ENCODE data around the gene ADAMTS8.

Gene ADAMTS8

DNA sequence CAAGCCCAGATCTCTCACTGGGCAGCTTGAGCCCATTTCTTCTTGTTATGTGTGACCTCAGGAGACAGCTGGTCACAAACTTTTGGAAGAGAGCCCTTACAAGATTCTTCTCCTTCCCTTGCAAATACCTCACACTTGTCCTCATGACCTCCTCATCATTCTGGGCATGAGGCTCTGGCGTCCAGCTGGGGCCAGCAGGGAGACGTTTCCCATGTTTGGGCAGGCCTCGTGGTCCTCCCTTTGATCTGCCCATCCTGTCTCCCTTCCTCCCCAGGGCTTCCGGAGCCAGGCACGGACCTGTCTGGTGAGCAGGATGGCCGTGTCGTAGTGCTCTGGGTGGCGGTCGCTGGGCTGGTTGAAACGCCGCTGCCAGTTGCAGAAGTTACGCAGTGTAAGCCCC is 9.7 kb downstream of the ADAMTS8 start:
- no peak for DNase-seq (ENCODE audit: low spot score)

DNA sequence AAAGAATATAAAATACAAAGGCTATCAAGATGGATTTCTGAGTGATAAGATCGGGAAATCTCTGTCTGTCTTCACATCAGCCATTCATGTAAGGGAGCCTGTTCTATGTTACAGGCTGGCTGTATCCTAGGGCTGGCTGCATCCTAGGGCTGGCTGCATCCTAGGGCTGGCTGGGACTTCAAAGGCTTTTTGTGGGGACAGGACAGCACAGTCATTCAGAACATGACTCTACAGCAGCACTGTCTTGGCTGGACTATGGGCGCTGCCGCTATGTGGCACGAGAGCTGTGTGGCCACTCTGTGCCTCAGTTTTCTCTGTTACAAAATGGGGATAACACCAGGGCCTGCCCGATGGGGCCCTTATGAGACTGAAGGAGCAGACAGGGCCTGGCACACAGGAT is 10.2 kb downstream of the ADAMTS8 start:
- peak; percentile 87 for DNase-seq (ENCODE audit: low spot score)

DNA sequence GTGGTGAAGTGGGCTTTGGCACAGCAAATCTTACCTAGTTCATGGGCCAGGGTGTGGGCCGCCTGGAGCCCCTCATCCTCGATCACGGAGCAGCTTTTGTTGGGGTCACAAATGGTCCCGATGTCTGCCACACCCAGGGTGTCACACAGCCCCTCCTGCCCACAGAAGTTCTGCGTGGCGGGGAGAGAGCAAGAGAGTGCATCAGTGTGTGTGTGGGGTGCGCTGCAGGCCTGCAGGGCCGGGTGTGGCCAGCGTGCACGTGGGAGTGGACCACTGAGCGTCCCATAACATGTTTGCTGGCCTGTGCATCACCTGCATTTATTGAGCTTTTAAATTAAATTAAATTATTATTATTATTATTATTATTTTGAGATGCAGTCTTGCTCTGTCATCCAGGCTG is 11.5 kb downstream of the ADAMTS8 start:
- no peak for DNase-seq (ENCODE audit: low spot score)

DNA sequence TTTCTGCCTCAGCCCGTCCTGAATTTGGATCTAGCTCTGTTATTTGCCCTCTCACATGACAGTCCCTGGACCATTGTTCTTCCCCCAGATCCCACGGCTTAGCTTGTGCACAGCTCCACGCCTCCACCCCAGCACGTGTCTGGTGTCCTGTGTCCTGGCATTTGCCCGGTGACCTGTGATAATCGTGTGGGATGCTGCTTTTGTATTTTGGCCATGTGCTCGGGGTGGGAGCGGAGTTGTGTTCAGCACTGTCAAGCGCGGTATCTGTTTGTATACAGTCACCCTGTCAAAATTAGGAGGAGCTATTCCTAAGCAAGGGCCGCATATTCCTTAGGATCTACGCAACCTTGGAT is 11.9 kb downstream of the ADAMTS8 start:
- DNase-seq (ENCODE audit: low spot score) = no peak

DNA sequence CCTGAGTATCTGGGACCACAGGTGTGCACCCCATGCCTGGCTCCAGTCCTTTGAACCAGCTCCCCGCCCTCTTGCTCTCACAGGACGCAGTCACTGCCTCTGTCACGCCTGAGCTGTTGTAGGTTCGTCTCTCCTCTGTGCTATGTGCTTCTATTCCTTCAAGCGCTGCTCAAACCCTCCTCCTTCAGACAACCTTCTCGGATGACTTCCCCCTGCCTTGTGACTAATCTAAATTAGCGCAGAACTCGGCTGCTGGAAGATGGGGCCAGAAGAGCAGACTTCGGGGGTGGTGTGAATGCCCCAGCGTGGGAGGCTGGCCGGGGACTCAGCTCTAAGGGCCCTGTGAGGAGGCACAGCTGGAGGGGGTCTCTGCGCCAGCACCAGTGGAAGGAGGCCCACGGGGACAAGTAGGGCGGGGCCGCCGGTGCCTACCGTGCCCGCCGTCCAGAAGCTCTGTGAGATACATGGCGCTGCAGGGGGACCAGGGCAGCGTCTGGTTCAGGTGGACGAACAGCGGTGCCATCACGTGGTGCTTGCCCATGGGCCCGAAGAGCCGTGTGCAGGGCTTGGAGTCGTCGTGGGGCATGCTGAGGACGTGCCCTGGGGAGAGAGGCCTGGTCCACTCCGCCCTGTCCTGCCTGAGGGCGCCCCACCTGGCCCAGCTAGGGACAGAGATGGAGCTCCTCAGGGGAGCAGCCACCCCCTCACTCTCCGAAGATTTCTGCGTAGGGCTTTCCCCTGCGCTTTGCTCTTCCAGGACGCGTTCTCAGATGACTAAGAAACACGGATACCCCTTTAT is 12.5 kb downstream of the ADAMTS8 start:
- DNase-seq (ENCODE audit: low spot score) = no peak

- DNase-seq (ENCODE audit: low spot score) = no peak
These were observed 14.0 kb downstream of the ADAMTS8 start for GRCh38 chr11:130414107-130415080.

DNA sequence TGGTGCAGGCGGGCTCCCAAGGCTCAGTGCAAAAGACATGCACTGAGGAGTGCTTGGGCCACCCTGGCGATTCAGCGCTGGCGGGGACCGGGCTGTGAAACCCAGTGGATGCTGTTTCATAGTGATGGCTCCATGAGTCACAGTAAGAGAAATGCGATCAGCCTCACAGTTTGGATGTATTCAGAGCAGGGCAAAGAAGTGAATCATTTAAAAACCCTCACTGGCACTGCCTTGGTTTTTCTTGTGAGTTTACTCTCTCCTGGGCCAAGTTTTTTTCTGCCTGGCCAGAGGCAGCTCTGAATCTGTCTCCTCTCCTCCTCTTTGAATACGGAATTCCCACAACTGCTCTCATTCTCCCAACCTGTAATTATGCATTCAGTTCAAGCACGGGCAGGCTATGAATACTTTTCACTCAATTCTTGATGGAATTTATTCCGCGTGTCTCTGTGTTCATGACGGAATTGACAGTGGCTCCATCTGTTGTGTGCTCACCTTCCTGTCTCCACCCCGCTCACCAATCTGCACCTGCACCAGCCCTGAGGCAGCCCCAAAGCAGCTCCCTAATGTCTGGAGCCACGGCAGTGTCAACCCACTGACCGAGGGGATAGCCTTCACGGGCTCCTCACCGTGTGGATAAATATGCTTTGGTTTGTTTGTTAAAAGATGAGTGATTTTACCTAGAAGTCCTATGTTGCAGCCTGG is 14.9 kb downstream of the ADAMTS8 start:
- DNase-seq (ENCODE audit: low spot score) = no peak

DNA sequence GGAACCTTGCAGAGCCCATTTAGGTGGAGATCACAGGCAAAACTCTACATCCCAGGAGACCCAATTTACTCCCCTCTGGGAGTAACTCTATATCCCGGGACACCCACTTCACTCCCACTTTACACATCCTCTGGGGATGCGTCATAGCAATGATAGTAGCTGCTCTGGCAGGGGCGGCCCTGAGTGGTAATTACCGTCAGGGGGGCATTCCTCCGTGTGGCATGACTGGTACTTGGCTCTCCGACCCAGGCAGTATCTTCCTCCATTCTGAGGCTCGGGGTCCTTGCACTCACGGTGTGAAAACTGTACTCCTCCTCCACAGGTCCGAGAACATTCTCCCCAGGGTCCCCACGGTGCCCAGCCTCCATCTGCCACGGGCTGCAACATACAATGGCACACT is 17.2 kb downstream of the ADAMTS8 start:
- DNase-seq (ENCODE audit: low spot score) = no peak

DNA sequence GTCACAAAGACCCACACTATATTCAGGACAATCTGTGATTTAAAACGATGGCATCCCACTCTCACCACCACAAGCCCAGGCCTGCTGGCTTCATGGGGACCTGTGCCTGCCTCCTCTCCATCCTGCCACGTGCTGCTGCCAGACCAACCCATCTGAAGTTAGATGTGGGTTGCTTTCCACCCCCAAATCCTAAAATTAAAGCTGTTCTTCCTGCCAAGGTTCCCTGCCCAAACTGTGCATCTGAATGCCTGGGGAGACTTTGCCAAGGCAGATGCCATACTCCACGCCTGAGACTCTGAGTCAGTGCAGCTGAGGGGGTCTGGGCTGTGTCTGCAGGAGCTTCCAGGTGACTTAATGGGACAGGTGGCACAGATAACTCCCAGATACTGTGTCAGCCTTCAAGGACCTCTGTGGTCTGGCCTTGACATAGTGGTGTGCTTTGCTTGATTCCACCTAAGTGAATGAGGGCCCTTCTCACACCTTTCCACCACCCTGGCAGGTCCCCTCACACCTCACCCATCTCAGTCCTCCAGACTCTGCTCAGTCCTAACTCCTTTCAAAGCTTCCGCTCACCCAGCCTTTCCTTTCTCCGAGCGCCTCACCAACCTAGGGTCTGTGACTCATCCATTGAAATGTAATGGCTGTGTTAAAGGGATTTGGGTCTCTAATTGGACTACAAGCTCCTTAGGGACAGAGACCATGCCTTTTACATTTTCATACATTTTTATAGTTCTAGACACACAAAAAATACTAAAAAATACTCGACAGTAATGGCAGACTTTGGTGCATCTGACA is 18.6 kb downstream of the ADAMTS8 start:
- no peak for DNase-seq (ENCODE audit: low spot score)

GRCh38 chr11:130408901-130409300 is 19.5 kb downstream of the ADAMTS8 start:
- DNase-seq (ENCODE audit: low spot score) = no peak

- no peak for DNase-seq (ENCODE audit: low spot score)
These were observed 20.0 kb downstream of the ADAMTS8 start for GRCh38 chr11:130408401-130408890.

DNA sequence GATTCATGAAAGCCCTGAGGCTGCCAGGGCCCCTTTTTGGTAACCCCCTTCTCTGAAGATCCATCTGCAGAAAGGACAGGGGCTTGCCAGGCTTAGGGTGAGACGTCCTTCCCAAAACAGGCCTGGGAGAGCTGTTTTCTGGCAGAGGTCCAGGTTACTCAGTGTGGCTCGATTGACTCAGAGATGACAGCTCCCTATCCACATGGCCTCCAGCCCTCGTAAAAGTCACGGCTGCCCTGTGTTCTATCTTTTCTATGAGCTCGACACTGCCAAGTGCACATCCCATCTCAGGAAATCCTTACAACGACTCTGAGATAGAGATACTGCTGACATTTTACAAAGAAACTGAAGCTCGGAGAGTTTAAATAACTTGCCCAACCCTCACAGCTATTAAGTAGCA is 20.4 kb downstream of the ADAMTS8 start:
- no peak for DNase-seq (ENCODE audit: low spot score)

DNA sequence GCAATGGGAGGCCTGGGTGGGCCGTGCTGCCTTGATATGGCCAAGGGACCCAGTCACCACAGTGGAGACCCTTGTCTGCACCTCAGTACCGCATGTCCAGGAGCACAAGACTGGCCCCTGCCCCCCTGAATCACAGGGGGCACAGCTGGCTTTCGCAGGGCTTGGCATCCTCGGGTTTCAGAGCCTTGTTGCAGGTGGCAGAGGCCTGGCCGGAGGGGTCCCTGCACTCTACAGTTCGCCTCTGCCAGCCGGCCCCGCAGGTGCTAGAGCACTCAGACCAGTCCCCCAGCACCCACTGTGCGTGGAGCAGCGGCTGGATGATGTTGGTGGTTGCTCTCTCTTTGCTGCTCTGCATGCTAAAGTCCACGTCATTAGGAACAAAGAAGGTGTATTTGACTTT is 23.0 kb downstream of the ADAMTS8 start:
- no peak for DNase-seq (ENCODE audit: low spot score)

DNA sequence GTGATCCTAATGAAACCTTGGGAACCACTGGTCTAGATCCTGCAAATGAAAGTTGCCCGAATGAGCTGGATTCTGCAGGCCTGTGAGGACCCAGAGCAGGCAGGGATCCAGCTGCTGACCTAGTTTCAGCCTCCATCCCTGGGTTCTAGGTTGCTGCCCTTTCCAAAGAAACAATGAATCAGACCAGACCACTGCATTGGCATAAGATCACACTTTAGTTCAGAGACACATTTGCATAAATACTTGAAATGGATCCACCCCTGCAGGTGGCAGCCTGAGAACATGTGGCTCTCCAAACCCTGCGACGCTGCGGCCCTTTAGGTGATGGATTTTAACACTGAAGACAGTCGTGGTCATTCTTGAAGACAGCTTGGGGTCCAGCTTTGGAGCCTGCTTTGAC is 23.7 kb downstream of the ADAMTS8 start:
- no peak for DNase-seq (ENCODE audit: low spot score)

- no peak for DNase-seq (ENCODE audit: low spot score)
These were observed 24.4 kb downstream of the ADAMTS8 start for GRCh38 chr11:130403967-130404366.

DNA sequence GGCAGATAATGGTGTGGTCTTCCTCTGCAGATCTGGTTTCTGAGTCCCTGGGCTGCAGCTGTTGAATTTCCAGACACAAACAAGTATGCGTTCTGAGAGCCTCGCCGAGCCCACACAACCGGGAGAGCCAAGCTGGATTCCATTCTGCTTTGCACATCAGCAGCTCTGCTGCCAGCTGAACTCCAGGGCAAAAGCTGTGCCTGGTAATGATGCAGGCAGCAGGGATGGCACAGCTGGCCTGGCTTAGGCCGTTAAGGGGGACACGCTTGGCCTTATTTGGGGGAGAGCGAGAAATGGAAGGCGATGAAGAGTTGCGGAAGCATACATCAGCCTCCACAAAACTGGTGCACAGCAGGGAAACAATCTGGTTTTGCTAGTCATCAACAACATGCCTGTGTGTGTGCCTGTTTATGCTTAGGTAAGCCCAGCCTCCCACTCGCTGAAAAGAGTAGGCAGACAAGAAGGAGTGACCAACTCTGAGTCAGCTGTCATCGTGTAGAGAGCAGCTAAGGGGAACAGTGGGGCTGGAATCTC is 25.1 kb downstream of the ADAMTS8 start:
- peak; percentile 77 for DNase-seq (ENCODE audit: low spot score)

- no peak for DNase-seq (ENCODE audit: low spot score)
These were observed 25.8 kb downstream of the ADAMTS8 start for GRCh38 chr11:130402570-130402969.

GRCh38 chr11:130400781-130401483 is 27.5 kb downstream of the ADAMTS8 start:
- no peak for DNase-seq (ENCODE audit: low spot score)

DNA sequence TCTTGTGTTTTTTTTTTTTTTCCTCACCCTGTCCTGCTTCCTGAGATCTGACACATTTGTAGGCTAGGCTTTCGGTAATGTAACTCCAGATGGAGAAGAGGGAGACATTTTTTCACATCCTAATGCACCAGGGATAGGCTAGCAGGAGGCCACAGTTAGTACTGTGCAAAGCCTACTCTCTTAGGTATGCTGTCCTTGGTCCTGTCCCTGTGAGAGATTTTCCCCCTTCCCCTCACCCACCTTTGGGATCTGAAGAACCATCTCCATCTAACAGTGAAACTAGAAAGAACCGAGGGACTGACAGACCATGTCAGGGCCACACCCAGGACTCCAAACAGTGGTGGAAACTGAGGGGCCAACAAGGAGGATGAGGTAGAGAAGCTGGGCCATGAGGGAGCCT is 29.2 kb downstream of the ADAMTS8 start:
- DNase-seq (ENCODE audit: low spot score) = no peak

DNA sequence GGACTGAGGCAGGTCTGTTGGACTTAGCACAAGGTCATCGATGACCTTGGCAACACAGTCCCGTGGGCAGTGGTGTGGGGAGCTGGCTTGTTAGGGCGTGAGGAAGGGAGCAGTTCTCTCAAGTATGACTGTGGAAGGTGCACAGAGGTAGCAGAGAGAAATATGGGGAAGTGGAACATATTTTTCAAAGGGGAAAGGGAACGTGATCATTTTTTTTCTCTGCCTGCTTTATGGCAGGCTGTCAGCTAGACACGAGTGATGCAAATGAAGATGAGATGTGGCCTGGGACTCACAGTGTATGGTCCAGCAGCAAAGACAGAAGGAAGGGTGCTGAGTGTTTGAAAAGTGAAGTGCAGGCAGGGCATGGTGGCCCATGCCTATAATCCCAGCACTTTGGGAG is 30.6 kb downstream of the ADAMTS8 start:
- DNase-seq (ENCODE audit: low spot score) = no peak

DNA sequence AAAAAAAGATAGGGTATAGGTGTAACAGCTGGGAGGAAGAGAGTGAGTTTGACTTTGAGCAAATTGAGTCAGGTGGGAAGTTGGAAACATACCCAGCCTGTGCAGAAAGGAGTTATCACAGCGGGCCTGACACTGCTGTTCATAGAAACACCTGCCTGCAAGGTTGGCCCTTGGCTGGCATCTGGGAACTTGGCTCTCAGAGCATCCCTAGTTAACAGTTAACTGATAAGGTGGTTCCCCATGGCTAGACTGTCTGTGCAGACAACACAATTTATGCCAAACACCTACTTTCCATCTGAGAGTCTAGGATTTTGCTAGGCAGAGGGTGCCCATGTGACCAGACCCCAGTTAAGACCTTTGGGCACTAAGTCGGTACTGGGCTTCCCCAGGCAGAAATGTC is 31.4 kb downstream of the ADAMTS8 start:
- DNase-seq (ENCODE audit: low spot score) = no peak
